ENCODE data around the gene MOK.

Gene MOK

DNA sequence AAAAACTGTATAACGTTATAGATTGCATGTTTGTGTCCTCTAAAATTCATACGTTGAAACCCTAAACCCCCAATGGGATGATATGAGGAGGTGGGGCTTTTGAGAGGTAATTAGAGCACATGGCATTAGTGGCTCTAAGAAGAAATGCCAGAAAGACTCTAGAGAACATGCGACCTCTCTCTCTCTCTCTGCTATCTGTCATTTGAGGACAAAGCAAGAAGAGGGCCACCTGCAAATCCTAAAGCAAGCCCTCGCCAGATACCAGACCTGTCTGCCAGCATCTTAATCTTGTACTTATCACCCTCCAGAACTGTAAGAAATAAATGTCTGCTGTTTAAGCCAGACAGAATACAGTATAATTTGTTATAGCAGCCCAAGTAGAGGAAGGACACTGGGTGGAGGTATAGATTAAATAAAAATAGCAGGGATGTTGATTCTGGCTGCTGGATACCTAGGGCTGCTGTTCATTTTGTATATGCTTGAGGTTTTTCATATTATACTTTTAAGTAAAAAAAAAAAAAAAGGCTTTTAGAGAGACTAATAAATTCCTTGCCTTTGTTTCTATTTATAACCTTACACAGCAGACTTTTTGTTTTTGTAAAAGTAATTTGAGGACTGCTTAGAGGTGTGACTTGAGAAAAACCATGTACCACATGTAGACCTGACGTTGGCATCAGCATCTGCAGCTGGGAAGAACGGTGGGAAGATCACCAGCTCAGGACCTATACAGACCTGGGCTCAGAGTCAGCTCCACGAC is 26.9 kb downstream of the MOK start:
- H3K4me1 ChIP-seq (ENCODE audit: control insufficient read depth, insufficient read depth, low read depth, low read length), result peaks cover 15% of the 10 kb centered on the region
- H3K4me3 ChIP-seq (ENCODE audit: insufficient read depth in 1 of 2, low read depth in 1 of 2, low read length in 2 of 2), result no peak overlapping the region
- no peak overlapping the region for H3K23ac ChIP-seq (ENCODE audit: low read length in 2 of 2)
- no peak for DNase-seq
- H2BK120ac ChIP-seq (ENCODE audit: low read depth, low read length), result no peak overlapping the region
- no peak overlapping the region for H2BK12ac ChIP-seq (ENCODE audit: low read length in 2 of 2)
- H4K8ac ChIP-seq (ENCODE audit: low read length), result no peak overlapping the region
- peak overlapping the region; percentile 97 for H3K27ac ChIP-seq (ENCODE audit: low read length, poor library complexity, severe bottlenecking)
- 81% methylated on average over 6 of the region's 7 CpGs for WGBS
- no peak overlapping the region for H4K91ac ChIP-seq (ENCODE audit: low read length)
- H3K18ac ChIP-seq (ENCODE audit: low read depth in 1 of 2, low read length in 2 of 2), result no peak overlapping the region
- H3K79me1 ChIP-seq (replicated peaks; ENCODE audit: low read length, poor library complexity, severe bottlenecking), result peaks cover 1% of the 10 kb centered on the region
- H3K27me3 ChIP-seq (ENCODE audit: control insufficient read depth in 1 of 2, insufficient read depth in 1 of 2, low read length in 2 of 2), result no peaks in the 10 kb centered on the region
- H3K14ac ChIP-seq (ENCODE audit: low read length in 2 of 2), result no peak overlapping the region
- H3K36me3 ChIP-seq (ENCODE audit: control insufficient read depth in 1 of 2, insufficient read depth in 2 of 2, low read depth in 1 of 2, low read length in 2 of 2), result peaks cover 4 to 7% of the 10 kb centered on the region in 2 experiments
- no peak overlapping the region for H3K4ac ChIP-seq (ENCODE audit: low read depth in 1 of 2, low read length in 2 of 2)
- no peak overlapping the region for H2BK15ac ChIP-seq (ENCODE audit: low read depth, poor library complexity, severe bottlenecking)
- H3K9me3 ChIP-seq (ENCODE audit: control insufficient read depth, low read length), result peaks cover 4% of the 10 kb centered on the region
- no peak overlapping the region for H2BK5ac ChIP-seq (ENCODE audit: low read depth, low read length, poor library complexity, severe bottlenecking)
- H2AFZ ChIP-seq (ENCODE audit: low read depth, low read length), result no peak overlapping the region
- H3K9ac ChIP-seq (ENCODE audit: low read length), result no peak overlapping the region
- no peak overlapping the region for H3K4me2 ChIP-seq (ENCODE audit: low read length, poor library complexity, severe bottlenecking)
- H2AK5ac ChIP-seq (ENCODE audit: low read length, severe bottlenecking), result peak overlapping the region; percentile 55

DNA sequence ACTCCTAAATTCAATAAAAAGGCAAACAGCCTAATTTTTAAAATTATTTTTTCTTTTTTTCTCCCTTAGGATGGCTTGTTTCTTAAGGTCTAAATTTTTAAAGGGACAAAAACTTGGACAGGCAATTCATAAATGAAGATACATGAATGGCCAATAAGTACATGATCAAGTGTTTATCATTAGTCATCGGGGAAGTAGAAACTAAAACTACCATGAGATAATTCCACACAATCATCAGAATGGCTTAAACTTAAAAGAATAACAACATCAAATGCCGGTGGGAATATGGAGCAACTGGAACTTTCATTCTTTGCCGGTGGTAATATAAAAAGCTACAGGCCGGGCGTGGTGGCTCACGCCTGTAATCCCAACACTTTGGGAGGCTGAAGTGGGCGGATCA is 29.1 kb downstream of the MOK start:
- no peak overlapping the region for H4K91ac ChIP-seq (ENCODE audit: low read length)
- H2BK120ac ChIP-seq (ENCODE audit: low read depth, low read length), result no peak overlapping the region
- no peak overlapping the region for H3K4me3 ChIP-seq (ENCODE audit: insufficient read depth in 1 of 2, low read depth in 1 of 2, low read length in 2 of 2)
- no peak overlapping the region for H3K4ac ChIP-seq (ENCODE audit: low read depth in 1 of 2, low read length in 2 of 2)
- H3K14ac ChIP-seq (ENCODE audit: low read length in 2 of 2), result no peak overlapping the region
- H2BK15ac ChIP-seq (ENCODE audit: low read depth, poor library complexity, severe bottlenecking), result no peak overlapping the region
- no peak overlapping the region for H2AK5ac ChIP-seq (ENCODE audit: low read length, severe bottlenecking)
- DNase-seq, result no peak
- H2BK12ac ChIP-seq (ENCODE audit: low read length in 2 of 2), result no peak overlapping the region
- no peak overlapping the region for H2AFZ ChIP-seq (ENCODE audit: low read depth, low read length)
- no peak overlapping the region for H3K27ac ChIP-seq (ENCODE audit: low read length, poor library complexity, severe bottlenecking)
- WGBS, result 96% methylated on average over 7 of the region's 7 CpGs
- H2BK5ac ChIP-seq (ENCODE audit: low read depth, low read length, poor library complexity, severe bottlenecking), result no peak overlapping the region
- peaks cover 4% of the 10 kb centered on the region for H3K9me3 ChIP-seq (ENCODE audit: control insufficient read depth, low read length)
- H3K18ac ChIP-seq (ENCODE audit: low read depth in 1 of 2, low read length in 2 of 2), result no peak overlapping the region
- peaks cover 16% of the 10 kb centered on the region for H3K4me1 ChIP-seq (ENCODE audit: control insufficient read depth, insufficient read depth, low read depth, low read length)
- H3K27me3 ChIP-seq (ENCODE audit: control insufficient read depth in 1 of 2, insufficient read depth in 1 of 2, low read length in 2 of 2), result no peaks in the 10 kb centered on the region
- H3K36me3 ChIP-seq (ENCODE audit: control insufficient read depth in 1 of 2, insufficient read depth in 2 of 2, low read depth in 1 of 2, low read length in 2 of 2), result peaks cover 0 to 2% of the 10 kb centered on the region in 2 experiments
- H3K79me1 ChIP-seq (replicated peaks; ENCODE audit: low read length, poor library complexity, severe bottlenecking), result peaks cover 1% of the 10 kb centered on the region
- H3K9ac ChIP-seq (ENCODE audit: low read length), result no peak overlapping the region
- H3K4me2 ChIP-seq (ENCODE audit: low read length, poor library complexity, severe bottlenecking), result no peak overlapping the region
- H4K8ac ChIP-seq (ENCODE audit: low read length), result no peak overlapping the region
- H3K23ac ChIP-seq (ENCODE audit: low read length in 2 of 2), result no peak overlapping the region

DNA sequence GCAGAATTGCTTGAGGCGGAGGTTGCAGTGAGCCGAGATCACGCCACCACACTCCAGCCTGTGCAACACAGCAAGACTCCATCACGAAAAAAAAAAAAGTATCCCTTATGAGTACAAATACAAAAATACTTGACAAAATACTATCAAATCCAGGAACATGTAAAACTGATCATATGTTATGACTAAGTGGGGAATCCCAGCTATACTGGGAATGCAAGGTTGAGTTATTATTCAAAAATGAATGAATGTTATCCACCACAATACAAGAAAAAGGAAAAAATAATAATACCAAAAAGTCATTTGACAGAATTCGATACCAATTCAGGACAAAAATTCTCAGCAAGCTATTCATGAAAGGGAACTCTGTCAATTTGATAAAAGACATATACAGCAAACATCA is 32.6 kb downstream of the MOK start:
- no peak overlapping the region for H2AK5ac ChIP-seq (ENCODE audit: low read length, severe bottlenecking)
- peaks cover 5% of the 10 kb centered on the region for H3K4me1 ChIP-seq (ENCODE audit: control insufficient read depth, insufficient read depth, low read depth, low read length)
- no peak overlapping the region for H3K14ac ChIP-seq (ENCODE audit: low read length in 2 of 2)
- no peak overlapping the region for H3K4me2 ChIP-seq (ENCODE audit: low read length, poor library complexity, severe bottlenecking)
- H2BK120ac ChIP-seq (ENCODE audit: low read depth, low read length), result no peak overlapping the region
- H3K4ac ChIP-seq (ENCODE audit: low read depth in 1 of 2, low read length in 2 of 2), result no peak overlapping the region
- H3K79me1 ChIP-seq (replicated peaks; ENCODE audit: low read length, poor library complexity, severe bottlenecking), result peaks cover 1% of the 10 kb centered on the region
- 96% methylated on average over 4 of the region's 5 CpGs for WGBS
- H3K9ac ChIP-seq (ENCODE audit: low read length), result no peak overlapping the region
- H4K8ac ChIP-seq (ENCODE audit: low read length), result no peak overlapping the region
- H3K9me3 ChIP-seq (ENCODE audit: control insufficient read depth, low read length), result peaks cover 4% of the 10 kb centered on the region
- H3K27ac ChIP-seq (ENCODE audit: low read length, poor library complexity, severe bottlenecking), result no peak overlapping the region
- H2AFZ ChIP-seq (ENCODE audit: low read depth, low read length), result no peak overlapping the region
- no peak overlapping the region for H4K91ac ChIP-seq (ENCODE audit: low read length)
- no peak overlapping the region for H2BK12ac ChIP-seq (ENCODE audit: low read length in 2 of 2)
- H3K36me3 ChIP-seq (ENCODE audit: control insufficient read depth in 1 of 2, insufficient read depth in 2 of 2, low read depth in 1 of 2, low read length in 2 of 2), result peaks cover 0 to 2% of the 10 kb centered on the region in 2 experiments
- H2BK5ac ChIP-seq (ENCODE audit: low read depth, low read length, poor library complexity, severe bottlenecking), result no peak overlapping the region
- no peak overlapping the region for H3K4me3 ChIP-seq (ENCODE audit: insufficient read depth in 1 of 2, low read depth in 1 of 2, low read length in 2 of 2)
- H3K18ac ChIP-seq (ENCODE audit: low read depth in 1 of 2, low read length in 2 of 2), result no peak overlapping the region
- no peak for DNase-seq
- H2BK15ac ChIP-seq (ENCODE audit: low read depth, poor library complexity, severe bottlenecking), result no peak overlapping the region
- H3K23ac ChIP-seq (ENCODE audit: low read length in 2 of 2), result no peak overlapping the region
- H3K27me3 ChIP-seq (ENCODE audit: control insufficient read depth in 1 of 2, insufficient read depth in 1 of 2, low read length in 2 of 2), result no peaks in the 10 kb centered on the region

DNA sequence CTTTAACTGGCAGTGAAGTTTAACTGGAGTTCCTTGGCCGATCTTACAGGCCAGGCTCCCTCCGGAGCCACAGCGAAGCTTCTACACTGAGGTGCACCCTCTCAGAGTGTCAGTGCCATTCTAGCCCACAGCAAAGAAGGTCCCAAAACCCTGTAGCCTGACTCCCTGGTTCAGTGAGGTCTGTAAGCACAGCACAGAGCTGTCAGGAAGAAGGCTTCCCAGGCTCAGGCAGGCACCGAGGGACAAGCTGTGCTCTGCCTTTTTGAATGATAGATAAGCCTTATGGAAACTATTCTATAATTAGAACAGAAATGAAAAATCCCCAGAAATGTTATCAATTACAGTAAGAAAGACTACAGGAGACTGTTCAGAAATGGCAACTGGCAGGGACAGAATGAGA is 40.2 kb downstream of the MOK start:
- Histone ChIP-seq H2BK15ac (ENCODE audit: low read depth, poor library complexity, severe bottlenecking) (no peak overlapping the region), H3K4ac (ENCODE audit: low read depth in 1 of 2, low read length in 2 of 2) (no peak overlapping the region), H3K79me1 (replicated peaks; ENCODE audit: low read length, poor library complexity, severe bottlenecking) (no peaks in the 10 kb centered on the region), H3K27ac (ENCODE audit: low read length, poor library complexity, severe bottlenecking) (no peak overlapping the region), H3K4me1 (ENCODE audit: control insufficient read depth, insufficient read depth, low read depth, low read length) (peaks cover 5% of the 10 kb centered on the region), H3K36me3 (ENCODE audit: control insufficient read depth in 1 of 2, insufficient read depth in 2 of 2, low read depth in 1 of 2, low read length in 2 of 2) (no peaks in the 10 kb centered on the region), H3K4me2 (ENCODE audit: low read length, poor library complexity, severe bottlenecking) (no peak overlapping the region), H2AK5ac (ENCODE audit: low read length, severe bottlenecking) (peak overlapping the region; percentile 72), H3K9me3 (ENCODE audit: control insufficient read depth, low read length) (no peaks in the 10 kb centered on the region), H3K18ac (ENCODE audit: low read depth in 1 of 2, low read length in 2 of 2) (no peak overlapping the region), H4K91ac (ENCODE audit: low read length) (no peak overlapping the region), H3K14ac (ENCODE audit: low read length in 2 of 2) (no peak overlapping the region), H3K27me3 (ENCODE audit: control insufficient read depth in 1 of 2, insufficient read depth in 1 of 2, low read length in 2 of 2) (no peaks in the 10 kb centered on the region), H4K8ac (ENCODE audit: low read length) (no peak overlapping the region), H3K4me3 (ENCODE audit: insufficient read depth in 1 of 2, low read depth in 1 of 2, low read length in 2 of 2) (no peak overlapping the region), H2BK120ac (ENCODE audit: low read depth, low read length) (no peak overlapping the region), H3K9ac (ENCODE audit: low read length) (no peak overlapping the region), H2AFZ (ENCODE audit: low read depth, low read length) (no peak overlapping the region), H2BK5ac (ENCODE audit: low read depth, low read length, poor library complexity, severe bottlenecking) (no peak overlapping the region), H3K23ac (ENCODE audit: low read length in 2 of 2) (no peak overlapping the region), H2BK12ac (ENCODE audit: low read length in 2 of 2) (no peak overlapping the region)
- 91% methylated on average over 3 of the region's 4 CpGs for WGBS
- DNase-seq, result no peak
